ENCODE measurements around the gene SP6. TPM values are rescaled to one million over a fixed set of nuclear protein-coding genes. Genes with fewer than 3 reads are reported as not detected.
A peak's percentile ranks its signal among the peaks of the same experiment; 100 is the strongest.

Gene SP6
- total RNA-seq, result under 1 TPM; 0.31 to 0.43 TPM
- 0.79 TPM for polyA plus RNA-seq (ENCODE audit: insufficient read depth, low read depth, low replicate concordance)
- long read RNA-seq, donor 1, result 0 reads
- long read RNA-seq, donor 2, partial matches to known transcripts, result 0 of 2 reads
- long read RNA-seq, donor 2, other reads (novel, unspliced or antisense), result 0 of 2 reads

- WGBS, 2 donors, result 8 to 13% methylated on average over 25 to 71 of the region's 71 CpGs
- TF ChIP-seq CTCF (IDR thresholded peaks at IDR 0.05), result no peak
- Histone ChIP-seq H3K27ac (no peak within 1 kb of the TSS), H3K27me3 (no peaks in the 10 kb centered on the region), H3K4me3 (peak within 1 kb of the TSS; percentile 6 to 46), H3K9me3 (no peaks in the 10 kb centered on the region), H3K4me1 (peaks cover 13% of the 10 kb centered on the region), H3K36me3 (ENCODE audit: low read depth, missing control alignments) (no peaks in the 10 kb centered on the region)
- intact Hi-C loops (cut with DNase I; ENCODE audit: low total_unique reads), result no loop called here
- DNase-seq, result peak; percentile 66
Observed at GRCh38 chr17:47850692-47851573, at the start of gene SP6. Gene SP6 (minus strand): TSS chr17:47851163. CDS start chr17:47848429, 2,734 bp downstream.

- Histone ChIP-seq H3K4me3 (no peak overlapping the region), H3K36me3 (ENCODE audit: low read depth, missing control alignments) (no peaks in the 10 kb centered on the region), H3K4me1 (peaks cover 20% of the 10 kb centered on the region), H3K27me3 (no peaks in the 10 kb centered on the region), H3K9me3 (no peaks in the 10 kb centered on the region), H3K27ac (no peak overlapping the region)
- intact Hi-C loops (cut with DNase I; ENCODE audit: low total_unique reads), result no loop called here
- TF ChIP-seq POLR2A (IDR thresholded peaks at IDR 0.05), result no peak
- 84 to 100% methylated on average over 5 of the region's 5 CpGs for WGBS, 2 donors
- no peak for DNase-seq
Observed at GRCh38 chr17:47899643-47900042, 48.7 kb upstream of the SP6 start.

GRCh38 chr17:47898241-47898640 lies 47.3 kb upstream of the SP6 start:
- DNase-seq, result no peak
- intact Hi-C loops (cut with DNase I; ENCODE audit: low total_unique reads), result no loop called here
- peak overlapping the region in 1 of 2 donors; percentile 100 for H3K27ac ChIP-seq
- no peaks in the 10 kb centered on the region for H3K27me3 ChIP-seq
- no peaks in the 10 kb centered on the region for H3K36me3 ChIP-seq (ENCODE audit: low read depth, missing control alignments)
- H3K4me1 ChIP-seq, result peaks cover 22% of the 10 kb centered on the region
- TF ChIP-seq POLR2A (IDR thresholded peaks at IDR 0.05) (no peak), CTCF (IDR thresholded peaks at IDR 0.05) (no peak)
- no peak overlapping the region for H3K4me3 ChIP-seq
- no peaks in the 10 kb centered on the region for H3K9me3 ChIP-seq

- Histone ChIP-seq H3K36me3 (ENCODE audit: low read depth, missing control alignments) (no peaks in the 10 kb centered on the region), H3K4me3 (no peak overlapping the region), H3K4me1 (peaks cover 22% of the 10 kb centered on the region), H3K27ac (peak overlapping the region in 1 of 2 donors; percentile 100), H3K27me3 (no peaks in the 10 kb centered on the region), H3K9me3 (no peaks in the 10 kb centered on the region)
- DNase-seq, result no peak
- intact Hi-C loops (cut with DNase I; ENCODE audit: low total_unique reads), result no loop called here
- TF ChIP-seq CTCF (IDR thresholded peaks at IDR 0.05), result no peak
- TF ChIP-seq POLR2A (IDR thresholded peaks at IDR 0.05), result no peak
- WGBS, 2 donors, result 50 to 54% methylated on average over 5 of the region's 5 CpGs
Observed at GRCh38 chr17:47897561-47897960, 46.6 kb upstream of the SP6 start.

GRCh38 chr17:47896672-47897490 lies 45.9 kb upstream of the SP6 start:
- WGBS, 2 donors, result 2% methylated on average over 22 of the region's 22 CpGs
- Histone ChIP-seq H3K36me3 (ENCODE audit: low read depth, missing control alignments) (no peaks in the 10 kb centered on the region), H3K27ac (peak overlapping the region; percentile 100), H3K27me3 (no peaks in the 10 kb centered on the region), H3K9me3 (no peaks in the 10 kb centered on the region), H3K4me1 (peaks cover 22% of the 10 kb centered on the region), H3K4me3 (peak overlapping the region; percentile 90 to 91)
- intact Hi-C loops (cut with DNase I; ENCODE audit: low total_unique reads), result no loop called here
- DNase-seq, result no peak
- TF ChIP-seq CTCF (IDR thresholded peaks at IDR 0.05) (no peak), POLR2A (IDR thresholded peaks at IDR 0.05) (no peak)
